ENCODE data around the gene RCAN2. TPM values are rescaled to one million over a fixed set of nuclear protein-coding genes. Genes with fewer than 3 reads are reported as not detected.

RCAN2 gene
- total and polyA plus RNA-seq, 2 donors (not counting 1 experiment from before 2014, with no cell fraction given), result not detected

- Histone ChIP-seq H3K79me2 (ENCODE audit: control insufficient read depth, insufficient read depth, low read length) (no peaks in the 10 kb centered on the region), H3K9me3 (ENCODE audit: control extremely low read depth in 1 of 3, control insufficient read depth in 2 of 3, insufficient read depth in 1 of 3, low read length in 2 of 3) (no peaks in the 10 kb centered on the region), H3K4me3 (ENCODE audit: control extremely low read depth in 1 of 5, extremely low read depth in 1 of 5, insufficient read depth in 1 of 5, low read depth in 2 of 5, low read length in 4 of 5) (no peak overlapping the region), H3K27ac (ENCODE audit: low read length in 2 of 2) (no peak overlapping the region), H3K27me3 (replicated peaks in 1 of 4; ENCODE audit: control extremely low read depth in 1 of 4, control insufficient read depth in 3 of 4, insufficient read depth in 4 of 4, low read length in 3 of 4) (no peaks in the 10 kb centered on the region), H3K4me2 (replicated peaks; ENCODE audit: low read depth, low read length, poor library complexity, severe bottlenecking) (no peak overlapping the region), H4K20me1 (ENCODE audit: control insufficient read depth, insufficient read depth, low read length, poor library complexity, severe bottlenecking) (no peaks in the 10 kb centered on the region), H3K36me3 (replicated peaks in 1 of 2; ENCODE audit: control extremely low read depth in 1 of 2, control insufficient read depth in 1 of 2, extremely low read depth in 1 of 2, insufficient read depth in 2 of 2, low read length in 1 of 2) (no peaks in the 10 kb centered on the region), H2AFZ (ENCODE audit: insufficient read depth, low read depth, low read length, poor library complexity, severe bottlenecking) (no peak overlapping the region), H3K4me1 (ENCODE audit: control insufficient read depth in 2 of 2, insufficient read depth in 2 of 2, low read length in 2 of 2) (peaks cover 23 to 33% of the 10 kb centered on the region in 2 donors), H3K9ac (ENCODE audit: low read length) (no peak overlapping the region)
- ChIA-PET POLR2A (no interaction called here), CTCF (interaction anchor here (3.0 to 9.9 kb wide), 2 partner anchors 127 to 196 kb away, joined by 21 to 216 read pairs; no protein-coding TSS in a partner anchor)
- Mint-ChIP-seq H3K4me1 (peaks cover 46% of the 10 kb centered on the region), H3K9me3 (ENCODE audit: insufficient read depth) (no peaks in the 10 kb centered on the region), H3K4me3 (no peak overlapping the region), H3K27me3 (no peaks in the 10 kb centered on the region), H3K27ac (no peak overlapping the region)
- intact Hi-C loops (cut with micrococcal nuclease), result no loop called here
- DNase-seq, result no peak
- TF ChIP-seq CTCF (IDR thresholded peaks at IDR 0.05) (no peak), EZH2 (IDR thresholded peaks at IDR 0.05; ENCODE audit: borderline replicate concordance, insufficient read depth, low read depth, low read length, poor library complexity, severe bottlenecking) (no peak)
- no peak for ATAC-seq (ENCODE audit: low read depth)
- 100% methylated on average over 1 of the region's 2 CpGs for WGBS (ENCODE audit: insufficient coverage)
These were observed 274.4 kb downstream of the RCAN2 start for GRCh38 chr6:46216879-46217278.

- TF ChIP-seq EZH2 (IDR thresholded peaks at IDR 0.05; ENCODE audit: borderline replicate concordance, insufficient read depth, low read depth, low read length, poor library complexity, severe bottlenecking) (no peak), CTCF (IDR thresholded peaks at IDR 0.05) (no peak)
- H4K20me1 ChIP-seq (ENCODE audit: control insufficient read depth, insufficient read depth, low read length, poor library complexity, severe bottlenecking), result no peaks in the 10 kb centered on the region
- H3K4me1 ChIP-seq (ENCODE audit: control insufficient read depth in 2 of 2, insufficient read depth in 2 of 2, low read length in 2 of 2), result peaks cover 20 to 31% of the 10 kb centered on the region in 2 donors
- DNase-seq (no peak), ATAC-seq (ENCODE audit: low read depth) (no peak)
- ChIA-PET POLR2A (no interaction called here), CTCF (interaction anchor here (3.0 to 9.9 kb wide), 2 partner anchors 125 to 197 kb away, joined by 21 to 216 read pairs; no protein-coding TSS in a partner anchor)
- Mint-ChIP-seq H3K4me1 (peaks cover 42% of the 10 kb centered on the region), H3K27ac (no peak overlapping the region), H3K9me3 (ENCODE audit: insufficient read depth) (no peaks in the 10 kb centered on the region), H3K27me3 (no peaks in the 10 kb centered on the region), H3K4me3 (no peak overlapping the region)
- no peaks in the 10 kb centered on the region for H3K79me2 ChIP-seq (ENCODE audit: control insufficient read depth, insufficient read depth, low read length)
- no peak overlapping the region for H3K4me2 ChIP-seq (replicated peaks; ENCODE audit: low read depth, low read length, poor library complexity, severe bottlenecking)
- H3K27ac ChIP-seq (ENCODE audit: low read length in 2 of 2), result no peak overlapping the region
- H2AFZ ChIP-seq (ENCODE audit: insufficient read depth, low read depth, low read length, poor library complexity, severe bottlenecking), result no peak overlapping the region
- 100% methylated on average over 2 of the region's 4 CpGs for WGBS (ENCODE audit: insufficient coverage)
- H3K27me3 ChIP-seq (replicated peaks in 1 of 4; ENCODE audit: control extremely low read depth in 1 of 4, control insufficient read depth in 3 of 4, insufficient read depth in 4 of 4, low read length in 3 of 4), result no peaks in the 10 kb centered on the region
- no peak overlapping the region for H3K9ac ChIP-seq (ENCODE audit: low read length)
- no peaks in the 10 kb centered on the region for H3K36me3 ChIP-seq (replicated peaks in 1 of 2; ENCODE audit: control extremely low read depth in 1 of 2, control insufficient read depth in 1 of 2, extremely low read depth in 1 of 2, insufficient read depth in 2 of 2, low read length in 1 of 2)
- H3K4me3 ChIP-seq (ENCODE audit: control extremely low read depth in 1 of 5, extremely low read depth in 1 of 5, insufficient read depth in 1 of 5, low read depth in 2 of 5, low read length in 4 of 5), result no peak overlapping the region
- H3K9me3 ChIP-seq (ENCODE audit: control extremely low read depth in 1 of 3, control insufficient read depth in 2 of 3, insufficient read depth in 1 of 3, low read length in 2 of 3), result no peaks in the 10 kb centered on the region
- intact Hi-C loops (cut with micrococcal nuclease), result no loop called here
These were observed 275.5 kb downstream of the RCAN2 start for GRCh38 chr6:46215777-46216176.

All from B cell (primary cell).